HepG2 (cell line): Measurements from ENCODE around the gene CARD8. TPM values are rescaled to one million over a fixed set of nuclear protein-coding genes. Genes with fewer than 3 reads are reported as not detected.

Experiments
- JARID2 ChIP-seq: sonication (generic); formaldehyde crosslinking; IDR thresholded peaks from 2 replicates; pipeline ENCODE4 v1.8.1; 2023; ENCODE audit warnings: missing genetic modification reagents, inconsistent platforms; ENCODE audit not compliant: insufficient replicate concordance
- KAT2B ChIP-seq: fragments of 150-350 bp; IDR thresholded peaks from 2 replicates; pipeline ENCODE4 v1.6.1; 2014; ENCODE audit warnings: low read depth, low read length, borderline replicate concordance
- PHF8 ChIP-seq: sonication (generic); formaldehyde crosslinking; IDR thresholded peaks from 2 replicates; pipeline ENCODE4 v1.5.0; 2020; ENCODE audit warnings: missing genetic modification reagents
- RBAK ChIP-seq: sonication (generic); formaldehyde crosslinking; IDR thresholded peaks from 2 replicates; pipeline ENCODE4 v1.5.1; 2020; ENCODE audit warnings: mild to moderate bottlenecking, missing genetic modification reagents
- TBL1XR1 ChIP-seq: fragments of 150-350 bp; IDR thresholded peaks from 2 replicates; pipeline ENCODE4 v1.6.1; 2014; ENCODE audit warnings: borderline replicate concordance, low read length; ENCODE audit not compliant: partially characterized antibody
- ZC3H13 ChIP-seq: sonication (generic); formaldehyde crosslinking; IDR thresholded peaks from 2 replicates; pipeline ENCODE4 v1.8.1; 2023; ENCODE audit warnings: mild to moderate bottlenecking, missing genetic modification reagents, moderate library complexity
- ZFP90 ChIP-seq: sonication (generic); formaldehyde crosslinking; IDR thresholded peaks from 2 replicates; pipeline ENCODE4 v1.8.0; 2022; ENCODE audit warnings: missing genetic modification reagents, mild to moderate bottlenecking, inconsistent platforms, borderline replicate concordance
- ZNF143 ChIP-seq: sonication (generic); formaldehyde crosslinking; IDR thresholded peaks from 2 replicates; pipeline ENCODE4 v1.4.0; 2020; ENCODE audit warnings: missing genetic modification reagents
- ZNF331 ChIP-seq: sonication (generic); formaldehyde crosslinking; IDR thresholded peaks from 2 replicates; pipeline ENCODE4 v1.4.0; 2020; ENCODE audit warnings: missing genetic modification reagents
- ZSCAN31 ChIP-seq: sonication (generic); formaldehyde crosslinking; IDR thresholded peaks from 2 replicates; pipeline ENCODE4 v1.5.0; 2020; ENCODE audit warnings: low read depth, mild to moderate bottlenecking, missing genetic modification reagents
- polyA plus RNA-seq, 8 experiments: library from polyadenylated mRNA; depleted of rRNA in 3 of 8; stranded (reverse) in 7 of 8; unstranded in 1 of 8; fragments of >200 nt; fragmentation: Illumina TruSeq in 4 of 8; extraction: Trizol in 4 of 8; gene quantifications; 2 replicates each; pipeline versions ENCODE4 v1.2.1 to v1.2.3, GENCODE V29; 2011 to 2016; ENCODE audit warnings: low read depth in 4 of 8, missing spikeins in 1 of 8, mixed read lengths in 1 of 8; ENCODE audit not compliant: insufficient read depth in 1 of 8
- total RNA-seq, 5 experiments: library from RNA; depleted of rRNA; stranded (reverse); fragments of >200 nt; fragmentation: Illumina TruSeq; extraction: Trizol; gene quantifications; 2 replicates each; pipeline ENCODE4 v1.2.3, GENCODE V29; 2016; ENCODE audit warnings: low read depth in 1 of 5
- TF ChIP-seq, protein P1 (sequence below): sonication (generic); formaldehyde crosslinking; IDR thresholded peaks from 2 replicates; pipeline ENCODE4 v1.5.0; 2020; ENCODE audit warnings: mild to moderate bottlenecking, missing genetic modification reagents, borderline replicate concordance
- TF ChIP-seq, protein P2 (sequence below): sonication (generic); formaldehyde crosslinking; IDR thresholded peaks from 2 replicates; pipeline ENCODE4 v1.4.0; 2020; ENCODE audit warnings: missing genetic modification reagents
- TF ChIP-seq, protein P3 (sequence below): sonication (generic); formaldehyde crosslinking; IDR thresholded peaks from 2 replicates; pipeline ENCODE4 v1.5.0; 2020; ENCODE audit warnings: mild to moderate bottlenecking, missing genetic modification reagents
- TF ChIP-seq, protein P4 (sequence below): sonication (generic); formaldehyde crosslinking; IDR thresholded peaks from 2 replicates; pipeline ENCODE4 v1.9.0; 2021; ENCODE audit warnings: missing genetic modification reagents, mild to moderate bottlenecking, borderline replicate concordance
- TF ChIP-seq, protein P5 (sequence below): sonication (generic); formaldehyde crosslinking; IDR thresholded peaks from 2 replicates; pipeline ENCODE4 v1.8.0; 2022; ENCODE audit warnings: low read depth, missing genetic modification reagents

Gene CARD8
- total and polyA plus RNA-seq, 2 of the 13 experiments (the other 11 are each of a cell fraction or from before 2014, with no cell fraction given), result 15.0 to 19.2 TPM

DNA sequence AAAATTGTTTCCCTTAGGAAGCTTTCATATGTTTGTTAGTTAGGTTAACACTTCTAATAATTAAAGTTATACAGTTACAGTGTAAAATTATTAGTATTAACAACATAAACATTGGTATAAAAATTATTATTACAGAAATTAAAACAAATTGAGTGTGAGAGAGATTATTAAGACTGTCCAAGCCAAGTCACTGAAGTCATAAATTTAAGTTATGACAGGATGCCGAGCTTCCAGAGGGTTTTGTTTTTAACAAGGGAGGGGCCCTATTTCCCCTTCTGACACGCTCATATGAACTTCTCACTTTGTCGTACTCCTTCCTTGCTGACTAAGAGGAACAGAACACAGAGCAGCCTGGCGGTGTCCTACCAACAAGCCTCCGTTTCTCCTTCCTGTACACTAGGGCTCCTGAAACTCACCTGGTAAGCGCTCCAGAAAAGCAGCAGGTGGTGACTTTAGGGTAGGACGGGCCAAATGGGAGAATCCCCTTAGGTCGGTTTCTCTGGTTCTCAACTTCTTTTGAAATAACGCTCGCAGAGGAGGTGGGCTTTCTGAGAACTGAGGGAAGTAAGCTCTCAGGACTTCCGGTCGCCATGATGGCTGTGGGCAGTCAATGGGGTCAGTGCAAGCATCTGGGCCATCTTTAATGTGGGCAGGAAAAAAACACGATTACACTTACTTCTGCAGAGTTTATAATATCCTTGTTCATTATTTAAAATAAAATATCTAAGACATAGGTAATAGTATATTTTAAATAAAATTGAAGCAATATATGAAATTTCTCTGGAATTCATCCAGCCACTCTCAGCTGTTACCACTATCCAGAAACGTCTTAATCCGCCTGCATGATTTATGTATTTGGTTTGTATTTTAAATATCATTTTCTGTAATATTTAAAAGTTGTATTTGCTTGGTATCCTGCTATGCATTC lies at the start of gene CARD8 (continued):
- TF ChIP-seq, protein P1, sequence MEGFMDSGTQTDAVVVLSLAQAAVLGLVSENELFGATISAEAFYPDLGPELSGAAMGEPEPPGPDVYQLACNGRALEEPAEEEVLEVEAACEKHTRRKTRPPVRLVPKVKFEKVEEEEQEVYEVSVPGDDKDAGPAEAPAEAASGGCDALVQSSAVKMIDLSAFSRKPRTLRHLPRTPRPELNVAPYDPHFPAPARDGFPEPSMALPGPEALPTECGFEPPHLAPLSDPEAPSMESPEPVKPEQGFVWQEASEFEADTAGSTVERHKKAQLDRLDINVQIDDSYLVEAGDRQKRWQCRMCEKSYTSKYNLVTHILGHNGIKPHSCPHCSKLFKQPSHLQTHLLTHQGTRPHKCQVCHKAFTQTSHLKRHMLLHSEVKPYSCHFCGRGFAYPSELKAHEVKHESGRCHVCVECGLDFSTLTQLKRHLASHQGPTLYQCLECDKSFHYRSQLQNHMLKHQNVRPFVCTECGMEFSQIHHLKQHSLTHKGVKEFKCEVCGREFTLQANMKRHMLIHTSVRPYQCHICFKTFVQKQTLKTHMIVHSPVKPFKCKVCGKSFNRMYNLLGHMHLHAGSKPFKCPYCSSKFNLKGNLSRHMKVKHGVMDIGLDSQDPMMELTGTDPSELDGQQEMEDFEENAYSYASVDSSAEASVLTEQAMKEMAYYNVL (CRISPR knock-in tag), result no peak; the same call in 1 of the 2 replicates
- TF ChIP-seq ZFP90 (CRISPR knock-in tag), result no peak
- TF ChIP-seq PHF8 (CRISPR knock-in tag), result peak; percentile 86
- TF ChIP-seq ZNF331 (CRISPR knock-in tag), result peak; percentile 55
- TF ChIP-seq, protein P2, sequence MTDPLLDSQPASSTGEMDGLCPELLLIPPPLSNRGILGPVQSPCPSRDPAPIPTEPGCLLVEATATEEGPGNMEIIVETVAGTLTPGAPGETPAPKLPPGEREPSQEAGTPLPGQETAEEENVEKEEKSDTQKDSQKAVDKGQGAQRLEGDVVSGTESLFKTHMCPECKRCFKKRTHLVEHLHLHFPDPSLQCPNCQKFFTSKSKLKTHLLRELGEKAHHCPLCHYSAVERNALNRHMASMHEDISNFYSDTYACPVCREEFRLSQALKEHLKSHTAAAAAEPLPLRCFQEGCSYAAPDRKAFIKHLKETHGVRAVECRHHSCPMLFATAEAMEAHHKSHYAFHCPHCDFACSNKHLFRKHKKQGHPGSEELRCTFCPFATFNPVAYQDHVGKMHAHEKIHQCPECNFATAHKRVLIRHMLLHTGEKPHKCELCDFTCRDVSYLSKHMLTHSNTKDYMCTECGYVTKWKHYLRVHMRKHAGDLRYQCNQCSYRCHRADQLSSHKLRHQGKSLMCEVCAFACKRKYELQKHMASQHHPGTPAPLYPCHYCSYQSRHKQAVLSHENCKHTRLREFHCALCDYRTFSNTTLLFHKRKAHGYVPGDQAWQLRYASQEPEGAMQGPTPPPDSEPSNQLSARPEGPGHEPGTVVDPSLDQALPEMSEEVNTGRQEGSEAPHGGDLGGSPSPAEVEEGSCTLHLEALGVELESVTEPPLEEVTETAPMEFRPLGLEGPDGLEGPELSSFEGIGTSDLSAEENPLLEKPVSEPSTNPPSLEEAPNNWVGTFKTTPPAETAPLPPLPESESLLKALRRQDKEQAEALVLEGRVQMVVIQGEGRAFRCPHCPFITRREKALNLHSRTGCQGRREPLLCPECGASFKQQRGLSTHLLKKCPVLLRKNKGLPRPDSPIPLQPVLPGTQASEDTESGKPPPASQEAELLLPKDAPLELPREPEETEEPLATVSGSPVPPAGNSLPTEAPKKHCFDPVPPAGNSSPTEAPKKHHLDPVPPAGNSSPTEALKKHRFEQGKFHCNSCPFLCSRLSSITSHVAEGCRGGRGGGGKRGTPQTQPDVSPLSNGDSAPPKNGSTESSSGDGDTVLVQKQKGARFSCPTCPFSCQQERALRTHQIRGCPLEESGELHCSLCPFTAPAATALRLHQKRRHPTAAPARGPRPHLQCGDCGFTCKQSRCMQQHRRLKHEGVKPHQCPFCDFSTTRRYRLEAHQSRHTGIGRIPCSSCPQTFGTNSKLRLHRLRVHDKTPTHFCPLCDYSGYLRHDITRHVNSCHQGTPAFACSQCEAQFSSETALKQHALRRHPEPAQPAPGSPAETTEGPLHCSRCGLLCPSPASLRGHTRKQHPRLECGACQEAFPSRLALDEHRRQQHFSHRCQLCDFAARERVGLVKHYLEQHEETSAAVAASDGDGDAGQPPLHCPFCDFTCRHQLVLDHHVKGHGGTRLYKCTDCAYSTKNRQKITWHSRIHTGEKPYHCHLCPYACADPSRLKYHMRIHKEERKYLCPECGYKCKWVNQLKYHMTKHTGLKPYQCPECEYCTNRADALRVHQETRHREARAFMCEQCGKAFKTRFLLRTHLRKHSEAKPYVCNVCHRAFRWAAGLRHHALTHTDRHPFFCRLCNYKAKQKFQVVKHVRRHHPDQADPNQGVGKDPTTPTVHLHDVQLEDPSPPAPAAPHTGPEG (CRISPR knock-in tag), result no peak
- TF ChIP-seq ZNF143, result peak; percentile 56; the same call in 1 of the 2 replicates
- no peak for TF ChIP-seq JARID2 (CRISPR knock-in tag)
- TF ChIP-seq RBAK (CRISPR knock-in tag), result no peak
- no peak for TF ChIP-seq TBL1XR1
- TF ChIP-seq KAT2B, result no peak
- TF ChIP-seq, protein P3, sequence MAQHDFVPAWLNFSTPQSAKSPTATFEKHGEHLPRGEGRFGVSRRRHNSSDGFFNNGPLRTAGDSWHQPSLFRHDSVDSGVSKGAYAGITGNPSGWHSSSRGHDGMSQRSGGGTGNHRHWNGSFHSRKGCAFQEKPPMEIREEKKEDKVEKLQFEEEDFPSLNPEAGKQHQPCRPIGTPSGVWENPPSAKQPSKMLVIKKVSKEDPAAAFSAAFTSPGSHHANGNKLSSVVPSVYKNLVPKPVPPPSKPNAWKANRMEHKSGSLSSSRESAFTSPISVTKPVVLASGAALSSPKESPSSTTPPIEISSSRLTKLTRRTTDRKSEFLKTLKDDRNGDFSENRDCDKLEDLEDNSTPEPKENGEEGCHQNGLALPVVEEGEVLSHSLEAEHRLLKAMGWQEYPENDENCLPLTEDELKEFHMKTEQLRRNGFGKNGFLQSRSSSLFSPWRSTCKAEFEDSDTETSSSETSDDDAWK (CRISPR knock-in tag), result no peak
- TF ChIP-seq, protein P4, sequence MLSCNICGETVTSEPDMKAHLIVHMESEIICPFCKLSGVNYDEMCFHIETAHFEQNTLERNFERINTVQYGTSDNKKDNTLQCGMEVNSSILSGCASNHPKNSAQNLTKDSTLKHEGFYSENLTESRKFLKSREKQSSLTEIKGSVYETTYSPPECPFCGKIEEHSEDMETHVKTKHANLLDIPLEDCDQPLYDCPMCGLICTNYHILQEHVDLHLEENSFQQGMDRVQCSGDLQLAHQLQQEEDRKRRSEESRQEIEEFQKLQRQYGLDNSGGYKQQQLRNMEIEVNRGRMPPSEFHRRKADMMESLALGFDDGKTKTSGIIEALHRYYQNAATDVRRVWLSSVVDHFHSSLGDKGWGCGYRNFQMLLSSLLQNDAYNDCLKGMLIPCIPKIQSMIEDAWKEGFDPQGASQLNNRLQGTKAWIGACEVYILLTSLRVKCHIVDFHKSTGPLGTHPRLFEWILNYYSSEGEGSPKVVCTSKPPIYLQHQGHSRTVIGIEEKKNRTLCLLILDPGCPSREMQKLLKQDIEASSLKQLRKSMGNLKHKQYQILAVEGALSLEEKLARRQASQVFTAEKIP, result no peak
- no peak for TF ChIP-seq ZSCAN31 (CRISPR knock-in tag)
- TF ChIP-seq, protein P5, sequence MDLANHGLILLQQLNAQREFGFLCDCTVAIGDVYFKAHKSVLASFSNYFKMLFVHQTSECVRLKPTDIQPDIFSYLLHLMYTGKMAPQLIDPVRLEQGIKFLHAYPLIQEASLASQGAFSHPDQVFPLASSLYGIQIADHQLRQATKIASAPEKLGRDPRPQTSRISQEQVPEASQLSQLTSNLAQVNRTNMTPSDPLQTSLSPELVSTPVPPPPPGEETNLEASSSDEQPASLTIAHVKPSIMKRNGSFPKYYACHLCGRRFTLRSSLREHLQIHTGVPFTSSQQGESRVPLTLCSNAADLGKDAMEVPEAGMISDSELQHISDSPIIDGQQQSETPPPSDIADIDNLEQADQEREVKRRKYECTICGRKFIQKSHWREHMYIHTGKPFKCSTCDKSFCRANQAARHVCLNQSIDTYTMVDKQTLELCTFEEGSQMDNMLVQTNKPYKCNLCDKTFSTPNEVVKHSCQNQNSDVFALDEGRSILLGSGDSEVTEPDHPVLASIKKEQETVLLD (CRISPR knock-in tag), result no peak
- no peak for TF ChIP-seq ZC3H13
